M059J (cell line): ENCODE measurements around the gene ZMYND19. TPM values are rescaled to one million over a fixed set of nuclear protein-coding genes. Genes with fewer than 3 reads are reported as not detected.
"Not testable (repeated sequence)": the region's sequence is repeated elsewhere in the genome, so short reads cannot be mapped to it uniquely, and the experiment has no call there.

Experiments used
- DNase-seq: peaks from one replicate; pipeline ENCODE4 v3.0.0-alpha.2; 2012; ENCODE audit warnings: low read depth
- total RNA-seq: library from RNA; depleted of rRNA; stranded (reverse); fragments of >200 nt; shearing (Covaris generic); gene quantifications from 2 replicates; pipeline ENCODE4 v1.2.3, GENCODE V29; 2014

ZMYND19 gene
- total RNA-seq, 1 experiment from 2014 or later: 33.0 TPM

- no peak for DNase-seq
Observed at GRCh38 chr9:137588891-137589290, 1.4 kb downstream of the ZMYND19 start.

GRCh38 chr9:137588311-137588710 lies 2.0 kb downstream of the ZMYND19 start:
- no peak for DNase-seq

- DNase-seq: no peak
Observed at GRCh38 chr9:137586854-137587253, 3.5 kb downstream of the ZMYND19 start.

DNA sequence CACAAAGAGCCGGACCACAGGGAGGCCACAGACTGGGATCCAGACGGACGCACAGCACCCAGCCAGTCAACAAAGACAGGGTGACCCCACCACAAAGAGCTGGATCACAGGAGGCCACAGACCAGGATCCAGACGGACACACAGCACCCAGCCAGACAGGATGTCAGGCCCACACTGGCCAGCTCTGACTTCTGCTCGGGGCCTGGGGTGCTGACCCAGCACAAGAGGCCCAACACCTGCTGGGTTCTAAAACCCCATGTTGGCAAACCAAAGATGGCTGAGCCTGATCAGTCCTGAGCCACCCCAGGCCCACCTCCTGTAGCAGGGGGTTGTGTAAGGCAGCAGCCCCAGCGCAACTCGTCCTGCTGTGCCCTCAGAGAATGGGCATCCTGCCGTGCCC lies 6.4 kb downstream of the ZMYND19 start:
- no peak for DNase-seq

DNA sequence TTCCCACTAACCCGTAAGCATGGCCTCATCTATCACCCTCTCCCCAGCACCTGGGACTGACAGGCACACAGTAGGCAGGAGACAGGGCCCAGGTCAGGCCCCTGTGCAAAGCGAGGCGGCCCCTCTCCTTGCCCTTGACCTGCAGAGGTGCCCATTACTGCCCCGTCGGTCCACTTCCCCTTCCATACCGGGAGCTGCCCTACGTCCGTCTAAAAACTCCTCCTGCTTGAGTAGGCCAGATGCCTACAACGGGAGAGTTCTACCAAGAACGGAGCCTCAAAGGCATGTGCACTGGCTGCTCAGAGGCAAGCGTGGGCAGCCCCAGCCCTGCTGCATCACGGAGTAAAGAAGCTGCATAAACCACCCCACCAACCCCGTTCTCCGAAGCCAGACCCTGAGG lies 7.0 kb downstream of the ZMYND19 start:
- DNase-seq: no peak

DNA sequence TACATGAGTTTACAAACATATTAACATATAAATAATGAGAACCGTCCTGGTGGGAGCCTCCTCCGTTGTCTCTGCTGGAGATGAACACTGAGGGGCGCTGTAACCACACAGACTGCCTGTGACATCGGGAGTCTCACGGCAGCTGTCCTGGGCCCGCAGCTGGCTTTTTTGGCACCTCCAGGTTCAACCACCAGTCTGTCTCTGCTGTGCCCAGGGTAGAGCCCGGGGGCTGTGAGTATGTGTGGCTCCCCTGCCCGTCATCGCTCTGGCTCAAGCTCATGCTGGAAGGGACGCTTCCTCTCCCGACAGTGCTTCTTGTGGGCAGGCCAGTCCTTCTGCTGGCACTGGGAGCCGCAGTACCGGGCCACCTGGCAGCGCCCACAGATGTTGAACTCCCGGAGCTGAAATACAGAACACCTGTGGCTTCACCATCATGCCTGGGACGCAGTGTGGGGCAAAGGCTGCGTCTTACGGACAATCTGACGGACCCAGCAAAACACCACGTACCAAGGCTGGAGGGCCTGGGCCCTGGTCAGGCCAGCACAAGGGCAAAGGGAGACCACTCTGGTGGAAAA lies 7.9 kb downstream of the ZMYND19 start:
- peak; percentile 12 for DNase-seq

- no peak for DNase-seq
Observed at GRCh38 chr9:137581361-137582285, 8.7 kb downstream of the ZMYND19 start.

DNA sequence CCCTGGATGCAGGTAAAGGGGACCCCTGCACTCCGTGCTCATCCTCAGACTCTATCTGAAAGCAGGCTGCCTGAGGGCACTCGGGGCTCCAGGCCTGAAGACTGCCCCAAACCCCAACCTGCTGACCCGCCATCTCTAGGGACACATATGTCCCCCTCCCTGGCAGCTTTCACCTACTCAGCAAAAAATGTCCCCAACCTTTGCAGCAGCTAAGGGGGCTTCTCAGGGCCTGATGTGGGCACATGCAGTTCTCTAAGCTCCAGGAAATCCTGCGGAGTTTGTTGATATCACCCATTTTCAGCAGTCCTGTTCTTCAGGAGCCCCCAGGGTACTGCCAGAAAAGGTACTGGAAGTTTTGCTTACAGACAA lies 9.4 kb downstream of the ZMYND19 start:
- DNase-seq: no peak

GRCh38 chr9:137580209-137580953 lies 9.9 kb downstream of the ZMYND19 start:
- peak; percentile 15 for DNase-seq

GRCh38 chr9:137579259-137579604 lies 11.1 kb downstream of the ZMYND19 start:
- DNase-seq: no peak

- peak; percentile 91 for DNase-seq
Observed at GRCh38 chr9:137578518-137579258, 11.6 kb downstream of the ZMYND19 start, which contains the start of gene DPH7. Gene DPH7, minus strand, starts transcription at chr9:137578925. Its CDS starts 148 bp downstream, at chr9:137578777.

- no peak for DNase-seq
Observed at GRCh38 chr9:137575716-137576411, 14.4 kb downstream of the ZMYND19 start.

GRCh38 chr9:137575364-137575715 lies 15.0 kb downstream of the ZMYND19 start:
- no peak for DNase-seq

GRCh38 chr9:137574192-137574591 lies 16.1 kb downstream of the ZMYND19 start:
- no peak for DNase-seq

GRCh38 chr9:137570566-137570965 lies 19.7 kb downstream of the ZMYND19 start:
- DNase-seq: no peak

DNA sequence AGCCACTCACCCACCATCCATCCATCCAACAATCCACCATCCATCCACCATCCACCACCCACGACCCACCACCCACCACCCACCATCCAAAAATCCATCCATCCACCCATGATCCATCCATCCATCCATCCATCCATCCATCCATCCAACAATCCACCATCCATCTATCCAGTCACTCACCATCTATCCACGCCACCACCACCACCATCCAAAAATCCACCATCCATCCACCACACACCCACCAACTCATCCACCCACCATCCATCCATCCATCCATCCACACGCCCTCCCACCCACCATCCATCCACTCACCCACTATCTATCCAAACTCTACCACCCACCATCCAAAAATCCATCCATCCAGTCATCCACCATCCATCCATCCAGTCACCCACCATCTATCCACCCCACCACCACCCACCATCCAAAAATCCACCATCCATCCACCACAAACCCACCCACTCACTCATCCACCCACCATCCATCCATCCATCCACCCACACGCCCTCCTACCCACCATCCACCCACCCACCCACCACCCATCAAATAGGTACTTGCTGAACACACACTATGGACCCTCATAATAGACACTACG lies 20.6 kb downstream of the ZMYND19 start:
- DNase-seq: no peak

DNA sequence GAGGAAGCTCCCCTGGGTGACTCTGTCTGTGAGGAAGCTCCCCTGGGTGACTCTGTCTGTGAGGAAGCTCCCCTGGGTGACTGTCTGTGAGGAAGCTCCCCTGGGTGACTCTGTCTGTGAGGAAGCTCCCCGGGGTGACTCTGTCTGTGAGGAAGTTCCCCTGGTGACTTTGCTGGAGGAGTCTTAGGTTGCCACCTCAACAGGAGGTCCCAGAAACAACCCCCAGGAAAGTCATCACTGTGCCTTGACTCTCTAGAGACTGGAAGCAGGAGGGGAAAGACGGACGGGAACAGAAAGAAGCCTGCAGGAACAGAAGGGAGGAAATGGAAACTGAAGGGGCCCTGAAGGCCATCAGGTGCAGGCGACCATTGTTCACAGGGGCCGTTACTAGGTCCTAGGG lies 21.9 kb downstream of the ZMYND19 start:
- DNase-seq: not testable (repeated sequence)

DNA sequence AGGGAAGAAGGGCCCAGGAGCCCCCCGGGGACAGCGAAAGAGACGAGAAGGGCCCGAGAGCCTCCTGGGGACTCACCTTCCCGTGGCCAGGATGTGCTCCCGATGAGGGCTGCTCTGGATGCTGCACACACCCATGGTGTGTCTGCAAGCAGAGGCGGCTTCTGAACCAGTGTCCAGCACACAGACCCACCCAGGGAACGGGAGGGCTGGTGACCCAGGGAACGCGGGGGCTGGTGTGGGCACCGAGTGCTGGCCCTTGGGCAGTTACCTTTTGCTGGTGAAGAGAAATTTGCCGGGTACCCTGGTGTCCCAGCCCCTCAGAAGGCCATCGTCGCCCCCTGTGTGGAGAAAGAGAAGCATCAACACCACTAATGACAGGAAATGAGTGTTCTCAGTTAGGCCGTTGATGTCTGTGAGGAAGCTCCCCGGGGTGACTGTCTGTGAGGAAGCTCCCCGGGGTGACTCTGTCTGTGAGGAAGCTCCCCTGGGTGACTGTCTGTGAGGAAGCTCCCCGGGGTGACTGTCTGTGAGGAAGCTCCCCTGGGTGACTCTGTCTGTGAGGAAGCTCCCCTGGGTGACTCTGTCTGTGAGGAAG lies 25.4 kb downstream of the ZMYND19 start:
- no peak for DNase-seq

DNA sequence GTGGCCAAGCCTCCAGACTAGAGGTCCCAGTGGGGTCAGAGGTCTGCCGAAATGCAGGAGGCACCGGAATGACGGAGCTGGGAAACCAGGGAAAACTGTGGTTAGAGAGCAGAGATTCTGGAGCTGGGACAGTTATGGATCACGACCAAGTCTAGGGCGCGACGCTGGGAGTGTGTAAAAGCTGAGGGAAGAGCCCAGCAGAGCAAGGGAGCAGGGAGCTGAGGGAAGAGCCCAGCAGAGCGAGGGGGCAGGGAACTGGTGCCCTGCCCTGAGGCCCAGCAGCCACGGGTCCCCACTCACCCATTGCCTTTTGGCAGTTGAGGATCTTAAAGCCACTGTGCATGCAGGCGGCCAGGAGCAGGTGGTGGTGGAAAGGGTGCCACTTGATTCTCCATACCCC lies 26.2 kb downstream of the ZMYND19 start:
- DNase-seq: no peak

GRCh38 chr9:137558127-137558526 lies 32.2 kb downstream of the ZMYND19 start:
- DNase-seq: no peak
